ENCODE results near the gene IFITM1. TPM values are rescaled to one million over a fixed set of nuclear protein-coding genes. Genes with fewer than 3 reads are reported as not detected.

Gene IFITM1
- total and polyA plus RNA-seq, 9 of the 15 experiments (the other 6 are each of a cell fraction or from before 2014, with no cell fraction given) = 691 to 5,579 (median 974) TPM

DNA sequence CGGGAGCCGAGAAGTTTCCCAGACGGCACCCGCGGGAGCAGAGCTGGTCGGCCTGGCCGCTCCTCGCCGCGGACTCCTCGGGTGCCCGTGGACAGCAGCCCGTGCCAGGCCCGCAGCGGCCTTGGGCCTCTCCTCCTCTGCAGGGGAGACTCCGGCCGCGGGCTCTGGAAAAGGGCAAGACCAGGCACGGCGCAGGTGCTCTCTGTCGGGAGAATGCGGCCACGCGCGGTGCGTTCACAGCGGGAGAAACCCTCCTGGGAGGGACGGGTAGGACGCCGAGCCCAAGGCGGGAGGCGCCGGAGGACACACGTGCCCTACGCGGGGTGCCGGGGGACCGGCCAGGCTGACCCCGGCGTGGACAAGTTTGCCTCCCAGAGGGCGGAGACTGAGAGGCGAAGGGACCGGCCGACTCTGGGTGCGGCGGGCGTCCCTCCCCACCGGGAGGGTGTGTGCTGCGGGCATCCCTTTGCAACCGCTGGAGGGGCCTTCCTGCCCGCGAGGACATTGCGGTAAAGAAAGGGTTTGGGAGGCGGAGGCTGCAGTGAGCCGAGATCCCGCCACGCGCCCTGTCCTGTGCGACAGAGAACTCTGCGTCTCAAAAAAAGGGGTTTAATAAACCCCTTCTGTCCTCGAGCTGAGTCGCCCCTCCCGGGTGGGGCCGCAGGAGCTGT is 2.3 kb downstream of the IFITM1 start (continued):
- TF ChIP-seq SFPQ (IDR thresholded peaks at IDR 0.05; ENCODE audit: low read depth, low read length) = no peak
- no peak for TF ChIP-seq MAFK (IDR thresholded peaks at IDR 0.05; ENCODE audit: low read length)
- no peak for TF ChIP-seq ZNF197 (CRISPR knock-in tag; IDR thresholded peaks at IDR 0.05; ENCODE audit: low read depth)
- TF ChIP-seq, protein P1, sequence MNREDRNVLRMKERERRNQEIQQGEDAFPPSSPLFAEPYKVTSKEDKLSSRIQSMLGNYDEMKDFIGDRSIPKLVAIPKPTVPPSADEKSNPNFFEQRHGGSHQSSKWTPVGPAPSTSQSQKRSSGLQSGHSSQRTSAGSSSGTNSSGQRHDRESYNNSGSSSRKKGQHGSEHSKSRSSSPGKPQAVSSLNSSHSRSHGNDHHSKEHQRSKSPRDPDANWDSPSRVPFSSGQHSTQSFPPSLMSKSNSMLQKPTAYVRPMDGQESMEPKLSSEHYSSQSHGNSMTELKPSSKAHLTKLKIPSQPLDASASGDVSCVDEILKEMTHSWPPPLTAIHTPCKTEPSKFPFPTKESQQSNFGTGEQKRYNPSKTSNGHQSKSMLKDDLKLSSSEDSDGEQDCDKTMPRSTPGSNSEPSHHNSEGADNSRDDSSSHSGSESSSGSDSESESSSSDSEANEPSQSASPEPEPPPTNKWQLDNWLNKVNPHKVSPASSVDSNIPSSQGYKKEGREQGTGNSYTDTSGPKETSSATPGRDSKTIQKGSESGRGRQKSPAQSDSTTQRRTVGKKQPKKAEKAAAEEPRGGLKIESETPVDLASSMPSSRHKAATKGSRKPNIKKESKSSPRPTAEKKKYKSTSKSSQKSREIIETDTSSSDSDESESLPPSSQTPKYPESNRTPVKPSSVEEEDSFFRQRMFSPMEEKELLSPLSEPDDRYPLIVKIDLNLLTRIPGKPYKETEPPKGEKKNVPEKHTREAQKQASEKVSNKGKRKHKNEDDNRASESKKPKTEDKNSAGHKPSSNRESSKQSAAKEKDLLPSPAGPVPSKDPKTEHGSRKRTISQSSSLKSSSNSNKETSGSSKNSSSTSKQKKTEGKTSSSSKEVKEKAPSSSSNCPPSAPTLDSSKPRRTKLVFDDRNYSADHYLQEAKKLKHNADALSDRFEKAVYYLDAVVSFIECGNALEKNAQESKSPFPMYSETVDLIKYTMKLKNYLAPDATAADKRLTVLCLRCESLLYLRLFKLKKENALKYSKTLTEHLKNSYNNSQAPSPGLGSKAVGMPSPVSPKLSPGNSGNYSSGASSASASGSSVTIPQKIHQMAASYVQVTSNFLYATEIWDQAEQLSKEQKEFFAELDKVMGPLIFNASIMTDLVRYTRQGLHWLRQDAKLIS (CRISPR knock-in tag; IDR thresholded peaks at IDR 0.05) = 0 out of 2 replicates have a peak, but pooled peaks have one; percentile 73
- peak; percentile 75 for TF ChIP-seq KDM5B (IDR thresholded peaks at IDR 0.05; ENCODE audit: insufficient replicate concordance, low read depth, low read length)
- TF ChIP-seq ZNF174 (CRISPR knock-in tag; IDR thresholded peaks at IDR 0.05) = no peak

Measured in K562 (cell line).